GM18519 (cell line): Measurements from ENCODE around the gene PML.
"Not testable (repeated sequence)": the region's sequence is repeated elsewhere in the genome, so short reads cannot be mapped to it uniquely, and the experiment has no call there.

Source experiments
- ATAC-seq: cut with Tn5 transposase; IDR thresholded peaks from one replicate; pipeline ENCODE4 v1.9.1; 2021; ENCODE audit warnings: mild to moderate bottlenecking, moderate library complexity; ENCODE audit not compliant: unreplicated experiment, low FRiP score

Gene PML

DNA sequence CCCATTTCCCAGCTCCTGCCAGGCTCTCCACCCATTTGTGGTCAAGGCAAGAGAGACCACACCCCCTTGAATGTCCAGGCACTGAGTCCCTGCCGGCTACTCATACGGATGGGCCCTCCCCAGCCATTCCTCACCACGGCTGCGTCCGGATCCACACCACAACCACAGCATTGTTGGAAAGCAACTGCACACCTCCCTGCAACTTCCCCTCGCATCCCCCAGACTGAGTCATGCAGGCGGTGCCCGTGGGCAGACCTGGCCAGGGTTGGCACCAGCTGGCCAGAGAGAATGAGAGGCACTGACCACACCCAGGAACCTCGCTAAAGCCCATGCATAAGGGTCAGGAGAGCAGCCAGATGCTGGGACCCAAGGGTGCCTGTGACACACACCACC is 37.8 kb upstream of the PML start:
- ATAC-seq, result no peak

DNA sequence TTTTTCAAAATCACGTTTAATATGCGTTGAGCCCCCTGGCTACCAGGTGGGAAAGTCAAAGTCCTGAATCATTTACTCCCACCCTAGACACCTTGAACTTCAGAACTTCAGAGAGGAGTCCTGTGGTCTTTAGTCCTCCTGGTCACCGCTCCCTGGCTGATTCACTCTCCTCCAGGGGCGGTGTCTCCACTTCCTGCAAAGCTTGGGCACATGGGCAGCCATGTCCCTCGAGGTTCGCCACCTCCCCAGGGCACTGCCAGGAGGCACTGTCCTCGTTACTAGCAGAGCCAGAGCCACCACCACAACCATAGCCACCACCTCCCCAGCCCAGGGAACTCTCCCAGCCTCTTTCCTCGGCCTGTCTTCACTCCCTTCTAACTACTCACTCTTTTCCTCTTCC is 37.2 kb upstream of the PML start:
- no peak for ATAC-seq

GRCh38 chr15:73957785-73958184 is 36.7 kb upstream of the PML start:
- no peak for ATAC-seq

DNA sequence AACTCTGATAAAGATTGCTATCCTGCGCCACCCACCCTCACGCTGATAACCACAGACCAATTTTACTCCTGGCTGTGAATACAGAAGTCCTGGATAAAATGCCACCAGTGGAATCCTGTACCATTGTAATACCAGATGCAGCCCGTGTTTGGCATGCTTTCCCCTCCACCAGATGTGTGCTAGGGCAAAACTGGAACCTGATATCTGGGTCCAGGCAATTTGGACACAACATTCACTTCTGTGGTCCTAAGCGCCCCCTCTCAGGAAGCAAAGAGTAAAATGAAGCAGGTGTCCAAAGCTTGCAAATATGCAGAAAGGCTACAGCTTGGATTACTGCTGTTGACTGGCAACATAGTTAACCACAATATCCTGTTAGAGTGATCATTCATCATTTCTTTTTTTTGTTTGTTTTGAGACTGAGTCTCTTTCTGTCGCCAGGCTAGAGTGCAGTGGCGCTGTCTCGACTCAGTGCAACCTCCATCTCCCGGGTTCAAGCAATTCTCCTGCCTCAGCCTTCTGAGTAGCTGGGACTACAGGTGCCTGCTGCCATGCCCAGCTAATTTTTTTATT is 35.4 kb upstream of the PML start:
- no peak for ATAC-seq

DNA sequence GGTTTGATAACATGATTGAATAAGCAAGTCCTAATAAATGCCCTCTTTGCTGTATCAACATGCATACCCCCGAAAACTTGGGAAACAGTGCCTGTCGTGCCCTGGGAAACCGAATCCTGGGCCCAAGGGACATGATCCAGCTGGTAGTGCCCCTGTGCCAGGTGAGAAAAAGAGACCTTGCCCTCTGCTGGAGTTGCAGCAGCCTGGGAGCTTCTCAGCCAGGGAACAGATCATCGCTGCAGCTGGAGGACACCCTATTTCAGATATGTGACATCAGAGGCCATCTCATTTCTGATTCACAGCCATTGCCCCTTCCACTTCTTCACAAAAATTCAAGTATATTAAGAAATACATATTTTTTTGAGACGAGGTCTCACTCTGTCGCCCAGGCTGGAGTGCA is 34.7 kb upstream of the PML start:
- no peak for ATAC-seq

- ATAC-seq, result not testable (repeated sequence)
Observed at GRCh38 chr15:73960472-73961070, 33.9 kb upstream of the PML start.

DNA sequence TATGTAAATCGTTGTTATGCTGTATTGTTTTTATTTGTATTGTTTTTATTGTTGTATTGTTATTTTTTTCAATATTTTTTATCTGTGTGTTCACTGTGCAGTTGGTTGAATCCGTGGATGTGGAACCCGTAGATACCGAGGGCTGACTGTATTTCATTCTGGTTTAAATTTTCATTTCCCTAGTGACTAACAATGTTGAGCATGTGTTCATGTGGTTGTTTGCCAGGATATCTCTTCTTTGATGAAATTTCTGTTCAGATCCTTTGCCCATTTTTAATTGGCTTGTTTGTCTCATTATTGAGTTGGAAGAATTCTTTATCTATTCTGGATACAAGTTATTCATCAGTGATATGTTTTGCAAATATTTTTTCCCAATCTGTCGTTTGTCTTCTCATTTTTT is 32.1 kb upstream of the PML start:
- no peak for ATAC-seq

GRCh38 chr15:73964736-73965093 is 29.8 kb upstream of the PML start:
- peak; percentile 47 for ATAC-seq

DNA sequence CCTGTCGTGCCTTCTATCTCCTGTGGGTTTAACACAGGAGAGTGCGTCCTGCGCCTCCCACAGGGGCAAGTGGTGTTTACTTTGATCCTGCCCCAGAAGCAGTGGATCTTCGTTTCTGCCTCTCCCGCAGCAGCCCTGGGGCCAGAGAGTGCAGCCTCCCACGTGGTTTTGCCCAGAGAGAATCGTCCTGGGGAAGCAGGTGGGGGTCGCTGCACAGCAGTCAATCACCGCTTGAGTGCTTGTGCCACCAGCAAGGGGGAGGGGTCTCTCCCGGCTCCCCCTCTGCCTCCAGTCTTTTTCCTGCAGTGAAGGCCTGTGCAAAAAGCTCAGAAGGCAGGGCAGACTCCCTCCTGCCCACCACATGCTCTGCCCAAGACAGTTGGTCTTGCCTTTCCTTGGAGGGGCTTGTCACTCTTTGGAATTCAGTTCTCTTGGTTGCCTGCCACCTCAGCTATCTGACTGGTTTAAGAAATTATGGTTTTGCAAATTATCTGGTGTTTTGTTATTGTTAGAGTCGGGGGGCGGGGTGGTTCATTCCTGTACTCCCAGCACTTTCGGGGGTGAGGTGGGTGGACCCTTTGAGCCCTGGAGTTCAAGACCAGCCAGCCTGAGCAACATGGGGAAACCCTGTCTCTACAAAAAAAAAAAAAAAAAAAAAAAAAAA is 29.3 kb upstream of the PML start:
- ATAC-seq, result no peak

DNA sequence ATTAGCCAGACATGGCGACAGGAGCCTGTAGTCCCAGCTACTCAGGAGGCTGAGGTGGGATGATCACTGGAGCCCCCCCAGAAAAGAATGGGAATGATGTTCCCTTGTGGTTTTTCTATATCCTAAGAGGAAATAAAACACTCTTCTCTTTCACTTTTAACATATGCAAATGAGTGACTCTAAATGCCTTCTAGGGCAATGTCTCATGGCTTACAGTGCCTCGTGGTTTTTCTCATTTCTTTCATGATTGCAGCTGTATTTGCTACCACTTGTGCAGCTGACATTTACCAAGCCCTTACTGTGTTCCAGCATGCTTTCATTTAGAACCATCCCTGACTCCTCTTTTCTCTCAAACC is 28.8 kb upstream of the PML start:
- ATAC-seq, result no peak

GRCh38 chr15:73968461-73968860 is 26.1 kb upstream of the PML start:
- ATAC-seq, result no peak

GRCh38 chr15:73969151-73969759 is 25.3 kb upstream of the PML start:
- no peak for ATAC-seq

- no peak for ATAC-seq
Observed at GRCh38 chr15:73972984-73973682, 21.4 kb upstream of the PML start.

- ATAC-seq, result not testable (repeated sequence)
Observed at GRCh38 chr15:73973683-73974200, 20.8 kb upstream of the PML start.

GRCh38 chr15:73975440-73976125 is 18.9 kb upstream of the PML start:
- ATAC-seq, result not testable (repeated sequence)

- no peak for ATAC-seq
Observed at GRCh38 chr15:73978896-73979295, 15.6 kb upstream of the PML start.

- ATAC-seq, result no peak
Observed at GRCh38 chr15:73979636-73980035, 14.9 kb upstream of the PML start.

GRCh38 chr15:73981761-73982221 is 12.7 kb upstream of the PML start:
- no peak for ATAC-seq

- no peak for ATAC-seq
Observed at GRCh38 chr15:73982222-73982962, 12.1 kb upstream of the PML start.

DNA sequence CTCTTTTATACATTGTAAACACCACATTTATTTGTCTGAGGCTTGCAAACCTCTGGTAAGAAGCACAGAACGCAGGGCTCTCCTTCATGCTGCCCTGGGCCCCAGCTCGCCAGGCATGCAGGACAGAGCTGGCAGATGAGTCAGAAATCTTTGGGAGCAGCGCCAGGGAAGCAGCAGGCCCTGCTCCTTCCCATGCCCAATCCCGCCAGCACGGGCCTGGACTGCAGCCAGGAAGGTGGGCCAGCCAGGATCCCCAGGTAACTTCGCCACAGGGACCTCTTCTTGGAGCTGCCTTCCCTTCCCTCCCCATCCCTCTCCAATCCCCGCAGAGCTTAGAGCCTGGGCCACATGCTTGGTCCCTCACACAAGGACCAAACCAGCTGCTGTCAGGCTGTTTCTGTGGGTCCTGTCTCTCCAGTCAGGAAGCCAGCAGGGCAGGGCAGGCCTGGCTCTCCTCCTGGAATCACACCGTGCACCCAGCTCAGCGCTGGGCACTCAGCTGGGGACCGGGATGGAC is 11.2 kb upstream of the PML start:
- ATAC-seq, result no peak
